T-helper 17 cell (primary cell): ENCODE data around the gene CCDC30. TPM values are rescaled to one million over a fixed set of nuclear protein-coding genes. Genes with fewer than 3 reads are reported as not detected.

Experiments used
- ATAC-seq: fragments of 150-1000 bp; cut with Tn5 transposase; 2 replicates; pipeline ENCODE4 v1.10.0; 2021; ENCODE audit warnings: mild to moderate bottlenecking, moderate library complexity
- DNase-seq, 3 donors: peaks; one replicate each; pipeline versions ENCODE4 v3.0.0 to v3.0.0-alpha.2; 2020 to 2021
- H3K9me3 ChIP-seq: one replicate; pipeline ENCODE4 v1.7.0; 2013; ENCODE audit warnings: low read length, mild to moderate bottlenecking; ENCODE audit not compliant: control insufficient read depth, poor library complexity, severe bottlenecking
- H3K27ac Mint-ChIP-seq: one replicate; pipeline ENCODE4 v1.8.0; 2022; ENCODE audit warnings: mild to moderate bottlenecking, moderate library complexity, mixed read lengths
- H3K27me3 Mint-ChIP-seq: one replicate; pipeline ENCODE4 v1.8.0; 2022; ENCODE audit warnings: mixed read lengths
- H3K36me3 Mint-ChIP-seq: one replicate; pipeline ENCODE4 v1.8.0; 2022; ENCODE audit warnings: low read depth, mixed read lengths
- H3K4me1 Mint-ChIP-seq: one replicate; pipeline ENCODE4 v1.8.0; 2022; ENCODE audit warnings: mild to moderate bottlenecking, mixed read lengths
- H3K4me3 Mint-ChIP-seq: one replicate; pipeline ENCODE4 v1.8.0; 2022; ENCODE audit warnings: mild to moderate bottlenecking, moderate library complexity, mixed read lengths
- total RNA-seq, 4 donors: library from RNA in 2 of 4; stranded (reverse) in 2 of 4; gene quantifications; one replicate each; pipeline ENCODE4 v1.2.3 and lab custom pipeline; 2022 to 2026

Gene CCDC30
- total RNA-seq (1 to 10 TPM; 2.9 to 3.9 TPM), total RNA-seq (lab: John Stamatoyannopoulos, UW) (3.1 to 7.7 reads per million in 2 donors)

- H3K36me3 Mint-ChIP-seq = peaks cover 11% of the 10 kb centered on the region
- peak; percentile 95 for ATAC-seq
- peak within 1 kb of the TSS; percentile 86 for H3K4me3 Mint-ChIP-seq
- H3K4me1 Mint-ChIP-seq = peaks cover 22% of the 10 kb centered on the region
- peaks cover 5% of the 10 kb centered on the region for H3K27me3 Mint-ChIP-seq
- H3K9me3 ChIP-seq = no peaks in the 10 kb centered on the region
- H3K27ac Mint-ChIP-seq = peak within 1 kb of the TSS; percentile 96
- peak; percentile 89 to 95 (median 90) for DNase-seq
These were observed at the start of gene CCDC30 for GRCh38 chr1:42462828-42463763. Gene CCDC30, plus strand, starts transcription at chr1:42463286. Its CDS starts 17,266 bp downstream, at chr1:42480552.

- H3K36me3 Mint-ChIP-seq = no peaks in the 10 kb centered on the region
- H3K4me1 Mint-ChIP-seq = peaks cover 2% of the 10 kb centered on the region
- peaks cover 34% of the 10 kb centered on the region for H3K27me3 Mint-ChIP-seq
- DNase-seq (no peak), ATAC-seq (no peak)
- H3K27ac Mint-ChIP-seq = no peak overlapping the region
- no peak overlapping the region for H3K4me3 Mint-ChIP-seq
- no peaks in the 10 kb centered on the region for H3K9me3 ChIP-seq
These were observed 48.3 kb upstream of the CCDC30 start for GRCh38 chr1:42414551-42415496.

GRCh38 chr1:42417166-42417565, 45.9 kb upstream of the CCDC30 start:
- Mint-ChIP-seq H3K36me3 (peaks cover 3% of the 10 kb centered on the region), H3K4me1 (peaks cover 2% of the 10 kb centered on the region), H3K4me3 (no peak overlapping the region), H3K27ac (no peak overlapping the region), H3K27me3 (peaks cover 43% of the 10 kb centered on the region)
- DNase-seq = no peak
- H3K9me3 ChIP-seq = no peaks in the 10 kb centered on the region
- ATAC-seq = no peak

- H3K4me3 Mint-ChIP-seq = no peak overlapping the region
- H3K27ac Mint-ChIP-seq = no peak overlapping the region
- H3K4me1 Mint-ChIP-seq = peaks cover 2% of the 10 kb centered on the region
- peaks cover 3% of the 10 kb centered on the region for H3K36me3 Mint-ChIP-seq
- H3K9me3 ChIP-seq = no peaks in the 10 kb centered on the region
- peaks cover 51% of the 10 kb centered on the region for H3K27me3 Mint-ChIP-seq
- ATAC-seq (no peak), DNase-seq (no peak)
These were observed 44.6 kb upstream of the CCDC30 start for GRCh38 chr1:42418516-42418915.

GRCh38 chr1:42419126-42419821, 43.8 kb upstream of the CCDC30 start:
- Mint-ChIP-seq H3K27me3 (peaks cover 54% of the 10 kb centered on the region), H3K36me3 (peaks cover 3% of the 10 kb centered on the region), H3K27ac (no peak overlapping the region), H3K4me1 (peaks cover 2% of the 10 kb centered on the region), H3K4me3 (no peak overlapping the region)
- H3K9me3 ChIP-seq = no peaks in the 10 kb centered on the region
- DNase-seq (no peak), ATAC-seq (no peak)

- H3K27ac Mint-ChIP-seq = no peak overlapping the region
- DNase-seq = no peak
- peaks cover 2% of the 10 kb centered on the region for H3K4me1 Mint-ChIP-seq
- H3K9me3 ChIP-seq = no peaks in the 10 kb centered on the region
- H3K27me3 Mint-ChIP-seq = peaks cover 52% of the 10 kb centered on the region
- ATAC-seq = no peak
- no peak overlapping the region for H3K4me3 Mint-ChIP-seq
- peaks cover 3% of the 10 kb centered on the region for H3K36me3 Mint-ChIP-seq
These were observed 43.0 kb upstream of the CCDC30 start for GRCh38 chr1:42420121-42420520.

- H3K9me3 ChIP-seq = no peaks in the 10 kb centered on the region
- Mint-ChIP-seq H3K4me3 (no peak overlapping the region), H3K27ac (no peak overlapping the region), H3K36me3 (peaks cover 3% of the 10 kb centered on the region), H3K4me1 (peaks cover 2% of the 10 kb centered on the region), H3K27me3 (peaks cover 43% of the 10 kb centered on the region)
- DNase-seq (no peak), ATAC-seq (no peak)
These were observed 42.0 kb upstream of the CCDC30 start for GRCh38 chr1:42420911-42421585.

GRCh38 chr1:42422737-42423136, 40.3 kb upstream of the CCDC30 start:
- Mint-ChIP-seq H3K27me3 (peaks cover 41% of the 10 kb centered on the region), H3K36me3 (peaks cover 6% of the 10 kb centered on the region), H3K4me3 (no peak overlapping the region), H3K27ac (no peak overlapping the region), H3K4me1 (peaks cover 2% of the 10 kb centered on the region)
- ATAC-seq (no peak), DNase-seq (no peak)
- H3K9me3 ChIP-seq = no peaks in the 10 kb centered on the region

- no peaks in the 10 kb centered on the region for H3K9me3 ChIP-seq
- peaks cover 35% of the 10 kb centered on the region for H3K27me3 Mint-ChIP-seq
- ATAC-seq (no peak), DNase-seq (no peak)
- no peak overlapping the region for H3K4me3 Mint-ChIP-seq
- no peak overlapping the region for H3K27ac Mint-ChIP-seq
- H3K4me1 Mint-ChIP-seq = no peaks in the 10 kb centered on the region
- H3K36me3 Mint-ChIP-seq = peaks cover 6% of the 10 kb centered on the region
These were observed 39.4 kb upstream of the CCDC30 start for GRCh38 chr1:42423681-42424080.

GRCh38 chr1:42424201-42424600, 38.9 kb upstream of the CCDC30 start:
- H3K4me1 Mint-ChIP-seq = no peaks in the 10 kb centered on the region
- no peaks in the 10 kb centered on the region for H3K9me3 ChIP-seq
- peaks cover 6% of the 10 kb centered on the region for H3K36me3 Mint-ChIP-seq
- H3K27ac Mint-ChIP-seq = no peak overlapping the region
- no peak for DNase-seq
- peaks cover 35% of the 10 kb centered on the region for H3K27me3 Mint-ChIP-seq
- no peak overlapping the region for H3K4me3 Mint-ChIP-seq
- ATAC-seq = no peak

- DNase-seq = no peak
- Mint-ChIP-seq H3K27me3 (peaks cover 26% of the 10 kb centered on the region), H3K36me3 (peaks cover 2% of the 10 kb centered on the region), H3K27ac (no peak overlapping the region), H3K4me3 (peak overlapping the region; percentile 15), H3K4me1 (no peaks in the 10 kb centered on the region)
- ATAC-seq = no peak
- no peaks in the 10 kb centered on the region for H3K9me3 ChIP-seq
These were observed 35.8 kb upstream of the CCDC30 start for GRCh38 chr1:42427240-42427639.

GRCh38 chr1:42429603-42430002, 33.5 kb upstream of the CCDC30 start:
- H3K4me1 Mint-ChIP-seq = no peaks in the 10 kb centered on the region
- no peak overlapping the region for H3K27ac Mint-ChIP-seq
- ATAC-seq (no peak), DNase-seq (no peak)
- H3K27me3 Mint-ChIP-seq = peaks cover 9% of the 10 kb centered on the region
- no peak overlapping the region for H3K4me3 Mint-ChIP-seq
- no peaks in the 10 kb centered on the region for H3K9me3 ChIP-seq
- H3K36me3 Mint-ChIP-seq = peaks cover 2% of the 10 kb centered on the region
